Psoas muscle (tissue), 8 donors: ENCODE measurements around the gene CSRNP3. TPM values are rescaled to one million over a fixed set of nuclear protein-coding genes. Genes with fewer than 3 reads are reported as not detected.

Experiments used
- ATAC-seq, 4 donors: fragments of 200-7000 bp; cut with Tn5 transposase; one replicate each; pipeline ENCODE4 v1.9.1; 2020; ENCODE audit warnings: moderate library complexity in 3 of 4, mild to moderate bottlenecking in 2 of 4
- DNase-seq, 2 donors: peaks; one replicate each; pipeline ENCODE4 v3.0.0-alpha.2; 2020
- H3K27ac ChIP-seq: fragments of 200-600 bp; one replicate; pipeline ENCODE4 v1.8.0; 2022
- H3K27me3 ChIP-seq, 3 donors: fragments of 200-600 bp in 1 of 3; one replicate each; pipeline versions ENCODE4 v1.6.1 to v1.8.0; 2013 to 2022; ENCODE audit warnings: low read length in 2 of 3, mild to moderate bottlenecking in 2 of 3, moderate library complexity in 1 of 3; ENCODE audit not compliant: insufficient read depth in 3 of 3
- H3K36me3 ChIP-seq, 2 donors: fragments of 200-600 bp in 1 of 2; one replicate each; pipeline versions ENCODE4 v1.6.1 to v1.8.0; 2013 to 2022; ENCODE audit warnings: low read depth in 1 of 2, mild to moderate bottlenecking in 1 of 2, moderate library complexity in 1 of 2; ENCODE audit not compliant: insufficient read depth in 1 of 2
- H3K4me1 ChIP-seq: fragments of 200-600 bp; one replicate; pipeline ENCODE4 v1.8.0; 2022
- H3K4me3 ChIP-seq: fragments of 200-600 bp; one replicate; pipeline ENCODE4 v1.8.0; 2022; ENCODE audit warnings: mild to moderate bottlenecking
- H3K9me3 ChIP-seq: fragments of 200-600 bp; one replicate; pipeline ENCODE4 v1.8.0; 2022
- CTCF ChIP-seq: fragments of 200-600 bp; IDR thresholded peaks from one replicate; pipeline ENCODE4 v1.8.0; 2022; ENCODE audit warnings: antibody characterized with exemption
- WGBS, 3 donors: extraction: QIAGEN DNeasy Blood & Tissue Kit; methylation state at CpG; one replicate each; pipeline versions ENCODE4 v1.1.6 to v1.1.7; 2013; 5-methylcytosine and 5-hydroxymethylcytosine counted together
- intact Hi-C, 2 donors: fragments of 100-400 bp; cut with DNase I; formaldehyde crosslinking; loops; one replicate each; pipeline versions ENCODE4 v1.11.0 to v1.14.2; 2022
- polyA plus RNA-seq, 3 donors: library from polyadenylated mRNA; stranded (reverse); fragments of 200-250 nt; gene quantifications; one replicate each; pipeline ENCODE4 v1.2.3, GENCODE V29; 2013
- total RNA-seq, 4 donors: library from RNA; stranded (reverse); fragmentation: NEBNext Ultra II Directional in 2 of 4; extraction: Animal tissue kit (Norgen Biotek cat#: 25700) in 2 of 4; gene quantifications; one replicate each; pipeline versions ENCODE4 v1.2.1 to v1.2.4, GENCODE V29; 2021 to 2023
- donor health status: healthy with polysubstance abuse.
- donor health status: DM: no; HTN: no; CAD: no; lungs with moderate emphysema.
- donor health status: Bipolar disorder and iron deficiency.
- donor health status: healthy.
- donor health status: DM: yes; HTN: yes; CAD: no.
- donor health status: DM: no; HTN: no; CAD: no.
- donor health status: DM: no; HTN: no; CAD: no.
- donor health status: DM: yes; HTN: yes; CAD: no.

The CSRNP3 gene
- total and polyA plus RNA-seq, 7 donors = 0.04 to 1.6 (median 0.13) TPM; not detected in 1

DNA sequence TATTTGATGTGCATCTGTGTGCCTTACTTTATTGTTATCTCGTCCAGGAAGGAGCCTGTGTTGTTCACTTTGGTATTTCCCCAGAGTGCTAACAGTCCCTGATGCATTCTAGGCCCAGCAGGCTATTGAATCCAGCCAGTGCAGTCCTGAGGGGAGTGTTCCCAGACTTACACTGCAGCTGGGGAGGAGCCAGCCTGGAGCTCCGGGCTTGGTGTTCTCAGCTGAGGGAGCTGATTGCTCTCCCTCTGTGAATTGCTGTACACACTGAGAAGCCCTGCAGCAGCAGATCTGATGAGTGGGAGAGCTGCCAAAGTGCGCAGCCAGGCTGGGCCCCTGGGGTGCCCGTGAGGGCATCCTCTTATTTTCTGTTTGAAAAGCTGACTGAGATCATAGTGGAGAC is 165.4 kb downstream of the CSRNP3 start:
- DNase-seq (no peak), ATAC-seq (no peak)
- intact Hi-C loops = no loop called here
- 16 to 26% (median 21%) methylated on average over 4 of the region's 4 CpGs for WGBS, 3 donors
- TF ChIP-seq CTCF = no peak
- H3K9me3 ChIP-seq = no peaks in the 10 kb centered on the region
- H3K27me3 ChIP-seq = no peaks in the 10 kb centered on the region
- no peak overlapping the region for H3K4me3 ChIP-seq
- H3K27ac ChIP-seq = no peak overlapping the region
- H3K4me1 ChIP-seq = no peaks in the 10 kb centered on the region
- peaks cover 0 to 2% of the 10 kb centered on the region in 2 donors for H3K36me3 ChIP-seq

DNA sequence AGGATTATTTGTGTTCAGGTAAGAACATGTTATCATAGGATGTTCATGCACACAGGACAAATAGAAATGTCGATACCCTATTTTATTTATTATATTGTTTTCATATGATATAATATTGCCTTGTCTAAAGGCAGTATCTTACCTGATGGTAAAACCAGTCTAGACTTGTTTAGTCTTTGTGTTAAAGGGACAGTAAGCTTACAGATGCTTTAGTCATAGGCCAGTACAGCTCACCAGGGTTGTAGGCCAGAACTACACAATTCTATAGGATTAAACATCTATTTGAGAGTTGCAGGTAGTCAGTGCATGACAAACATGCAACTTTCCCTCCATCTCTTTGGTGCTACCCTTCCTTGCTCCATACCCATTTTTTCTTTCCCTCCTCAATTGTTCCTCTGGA is 166.0 kb downstream of the CSRNP3 start:
- Histone ChIP-seq H3K36me3 (peaks cover 0 to 2% of the 10 kb centered on the region in 2 donors), H3K4me1 (no peaks in the 10 kb centered on the region), H3K27ac (no peak overlapping the region), H3K4me3 (no peak overlapping the region), H3K9me3 (no peaks in the 10 kb centered on the region), H3K27me3 (no peaks in the 10 kb centered on the region)
- intact Hi-C loops = no loop called here
- DNase-seq = no peak
- no peak for TF ChIP-seq CTCF
- no peak for ATAC-seq
- WGBS, 3 donors = 95 to 97% (median 95%) methylated on average over 1 of the region's 1 CpG

GRCh38 chr2:165636959-165637358 is 167.5 kb downstream of the CSRNP3 start:
- intact Hi-C loops = no loop called here
- H3K27ac ChIP-seq = no peak overlapping the region
- WGBS, 3 donors = 94 to 97% (median 95%) methylated on average over 1 of the region's 1 CpG

GRCh38 chr2:165637396-165637795 is 167.9 kb downstream of the CSRNP3 start:
- intact Hi-C loops = no loop called here
- Histone ChIP-seq H3K4me3 (no peak overlapping the region), H3K9me3 (no peaks in the 10 kb centered on the region), H3K36me3 (peaks cover 0 to 2% of the 10 kb centered on the region in 2 donors), H3K27ac (no peak overlapping the region), H3K27me3 (no peaks in the 10 kb centered on the region), H3K4me1 (no peaks in the 10 kb centered on the region)
- 94 to 99% (median 98%) methylated on average over 2 of the region's 2 CpGs for WGBS, 3 donors
- DNase-seq (no peak), ATAC-seq (no peak)
- no peak for TF ChIP-seq CTCF

More at GRCh38 chr2:165636959-165637358, 167.5 kb downstream of the CSRNP3 start:
- ATAC-seq (no peak), DNase-seq (no peak)
- Histone ChIP-seq H3K4me3 (no peak overlapping the region), H3K9me3 (no peaks in the 10 kb centered on the region), H3K4me1 (no peaks in the 10 kb centered on the region), H3K36me3 (peaks cover 0 to 2% of the 10 kb centered on the region in 2 donors), H3K27me3 (no peaks in the 10 kb centered on the region)
- TF ChIP-seq CTCF = no peak

DNA sequence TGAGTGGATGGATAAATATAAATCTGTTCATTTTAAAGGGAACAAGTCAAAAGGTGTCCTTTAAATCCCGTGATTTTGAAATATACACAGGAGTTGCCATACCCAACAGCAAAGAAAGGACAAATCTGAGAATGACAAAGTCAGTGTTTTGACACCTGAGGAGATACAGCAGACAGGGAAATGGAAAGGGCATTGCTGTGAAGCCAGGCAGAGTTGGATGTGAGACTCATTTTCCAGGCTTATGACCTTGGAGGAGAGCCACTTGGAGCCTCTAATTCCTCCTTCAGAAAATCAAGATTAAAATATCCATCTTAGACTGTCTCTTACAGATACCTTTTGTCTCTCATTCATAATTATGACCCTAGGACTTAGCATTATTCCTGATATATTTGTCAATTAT is 170.0 kb downstream of the CSRNP3 start:
- intact Hi-C loops = no loop called here
- ATAC-seq (no peak), DNase-seq (no peak)
- Histone ChIP-seq H3K27ac (no peak overlapping the region), H3K36me3 (peaks cover 0 to 2% of the 10 kb centered on the region in 2 donors), H3K27me3 (no peaks in the 10 kb centered on the region), H3K4me3 (no peak overlapping the region), H3K9me3 (no peaks in the 10 kb centered on the region), H3K4me1 (no peaks in the 10 kb centered on the region)
- no peak for TF ChIP-seq CTCF
- WGBS, 3 donors = 58 to 84% (median 67%) methylated on average over 1 of the region's 1 CpG
